Measurements from ENCODE around the gene ZC3HAV1. TPM values are rescaled to one million over a fixed set of nuclear protein-coding genes. Genes with fewer than 3 reads are reported as not detected.
"Not testable (repeated sequence)": the region's sequence is repeated elsewhere in the genome, so short reads cannot be mapped to it uniquely, and the experiment has no call there.

The ZC3HAV1 gene
- total and polyA plus RNA-seq, 9 of the 15 experiments (the other 6 are each of a cell fraction or from before 2014, with no cell fraction given), result 11.9 to 40.5 (median 23.9) TPM

DNA sequence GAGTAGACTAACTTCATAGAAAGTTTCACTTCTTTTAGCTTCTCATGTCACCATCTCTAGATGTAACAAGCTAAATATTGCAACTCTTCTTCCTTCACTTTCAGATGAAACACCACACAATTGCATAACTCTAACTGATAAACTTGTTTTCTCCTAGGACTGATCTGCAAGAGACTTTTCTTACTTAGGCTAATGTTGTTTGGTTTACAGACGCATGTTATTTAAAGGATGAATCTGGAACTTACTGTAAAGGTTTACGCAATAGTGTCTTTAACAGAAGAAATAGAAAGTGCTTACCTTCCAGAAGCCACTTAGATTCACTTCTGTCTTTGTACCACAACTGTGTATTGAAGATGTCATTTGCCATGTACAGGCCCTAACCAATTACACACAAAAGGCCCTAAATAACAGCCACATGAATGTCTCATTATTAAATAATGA, 22.1 kb upstream of the ZC3HAV1 start:
- FAIRE-seq (no peak), ATAC-seq (no peak), DNase-seq (ENCODE audit: extremely low read depth in 1 of 4, low spot score in 3 of 4) (no peak)
- intact Hi-C loops (cut with micrococcal nuclease), result loop anchor here (2.0 to 10.0 kb wide), 2 partner anchors 99 to 213 kb away; partner anchors contain the start of genes FMC1 and UBN2
- Histone ChIP-seq H3K9me1 (ENCODE audit: control insufficient read depth, insufficient read depth, low read length) (no peaks in the 10 kb centered on the region), H3K36me3 (ENCODE audit: control insufficient read depth, insufficient read depth, low read length) (no peaks in the 10 kb centered on the region), H3K4me3 (no peak overlapping the region), H3K27ac (ENCODE audit: extremely low read depth, low read depth, low read length) (no peak overlapping the region), H2AFZ (ENCODE audit: low read depth, low read length) (peak overlapping the region; percentile 6; the same call in 1 of the 2 replicates), H3K4me1 (replicated peaks in 1 of 2; ENCODE audit: control insufficient read depth in 2 of 2, insufficient read depth in 2 of 2, low read length in 2 of 2) (no peaks in the 10 kb centered on the region; a peak in 1 of 5 replicates), H3K4me2 (ENCODE audit: insufficient read depth, low read length) (no peak overlapping the region), H3K9me3 (replicated peaks; ENCODE audit: control insufficient read depth, insufficient read depth, low read depth, low read length) (no peaks in the 10 kb centered on the region), H4K20me1 (replicated peaks; ENCODE audit: control insufficient read depth, insufficient read depth, low read length) (no peaks in the 10 kb centered on the region), H3K9ac (ENCODE audit: insufficient read depth in 1 of 2, low read depth in 2 of 2, low read length in 2 of 2) (no peak overlapping the region), H3K27me3 (ENCODE audit: control insufficient read depth in 2 of 2, insufficient read depth in 2 of 2, low read length in 2 of 2) (no peaks in the 10 kb centered on the region), H3K79me2 (ENCODE audit: control insufficient read depth, insufficient read depth, low read length) (no peaks in the 10 kb centered on the region)
- BruUV-seq (replicated peaks), result no TSS peak
- in situ Hi-C loops (cut with MboI), result no loop called here
- CTCF ChIA-PET (ENCODE audit: low intra/inter-chr PET ratio), result interaction anchor here (0.6 kb wide), 1 partner anchor 949 kb away, joined by 3 read pairs; no protein-coding TSS in a partner anchor
- WGBS (ENCODE audit: insufficient coverage, low coverage, missing lambda C conversion rate), result 88% methylated on average over 2 of the region's 2 CpGs
- POLR2A ChIA-PET, result no interaction called here
- TF ChIP-seq CEBPB (tag; IDR thresholded peaks at IDR 0.05) (peak; percentile 96), CEBPG (CRISPR knock-in tag; IDR thresholded peaks at IDR 0.05) (no peak; the same call in 1 of the 2 replicates), CEBPG (tag; conservative IDR thresholded peaks at IDR 0.05 in 1 of 2, IDR thresholded peaks at IDR 0.05 in 1 of 2) (peak; percentile 81 to 89), ZNF589 (CRISPR knock-in tag; IDR thresholded peaks at IDR 0.05; ENCODE audit: low read depth) (no peak)

DNA sequence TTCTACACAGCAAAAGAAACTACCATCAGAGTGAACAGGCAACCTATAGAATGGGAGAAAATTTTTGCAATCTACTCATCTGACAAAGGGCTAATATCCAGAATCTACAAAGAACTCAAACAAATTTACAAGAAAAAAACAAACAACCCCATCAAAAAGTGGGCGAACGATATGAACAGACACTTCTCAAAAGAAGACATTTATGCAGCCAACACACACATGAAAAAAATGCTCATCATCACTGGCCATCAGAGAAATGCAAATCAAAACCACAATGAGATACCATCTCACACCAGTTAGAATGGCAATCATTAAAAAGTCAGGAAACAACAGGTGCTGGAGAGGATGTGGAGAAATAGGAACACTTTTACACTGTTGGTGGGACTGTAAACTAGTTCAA, 20.3 kb upstream of the ZC3HAV1 start:
- WGBS (ENCODE audit: insufficient coverage, low coverage, missing lambda C conversion rate), result 88% methylated on average over 2 of the region's 2 CpGs
- H3K4me1 ChIP-seq (replicated peaks in 1 of 2; ENCODE audit: control insufficient read depth in 2 of 2, insufficient read depth in 2 of 2, low read length in 2 of 2); ATAC-seq: not testable (repeated sequence)

More for the DNA sequence above, 20.3 kb upstream of the ZC3HAV1 start:
- H3K36me3 ChIP-seq (ENCODE audit: control insufficient read depth, insufficient read depth, low read length); H3K27ac ChIP-seq (ENCODE audit: extremely low read depth, low read depth, low read length); BruUV-seq (replicated peaks); H3K27me3 ChIP-seq (ENCODE audit: control insufficient read depth in 2 of 2, insufficient read depth in 2 of 2, low read length in 2 of 2); CTCF ChIA-PET (ENCODE audit: low intra/inter-chr PET ratio); POLR2A ChIA-PET; H4K20me1 ChIP-seq (replicated peaks; ENCODE audit: control insufficient read depth, insufficient read depth, low read length); H3K9ac ChIP-seq (ENCODE audit: insufficient read depth in 1 of 2, low read depth in 2 of 2, low read length in 2 of 2); FAIRE-seq; in situ Hi-C loops (cut with MboI); H2AFZ ChIP-seq (ENCODE audit: low read depth, low read length); H3K9me3 ChIP-seq (replicated peaks; ENCODE audit: control insufficient read depth, insufficient read depth, low read depth, low read length); H3K4me2 ChIP-seq (ENCODE audit: insufficient read depth, low read length); DNase-seq (ENCODE audit: extremely low read depth in 1 of 4, low spot score in 3 of 4); H3K79me2 ChIP-seq (ENCODE audit: control insufficient read depth, insufficient read depth, low read length); H3K9me1 ChIP-seq (ENCODE audit: control insufficient read depth, insufficient read depth, low read length); H3K4me3 ChIP-seq: not testable (repeated sequence)
- TF ChIP-seq, protein P1, sequence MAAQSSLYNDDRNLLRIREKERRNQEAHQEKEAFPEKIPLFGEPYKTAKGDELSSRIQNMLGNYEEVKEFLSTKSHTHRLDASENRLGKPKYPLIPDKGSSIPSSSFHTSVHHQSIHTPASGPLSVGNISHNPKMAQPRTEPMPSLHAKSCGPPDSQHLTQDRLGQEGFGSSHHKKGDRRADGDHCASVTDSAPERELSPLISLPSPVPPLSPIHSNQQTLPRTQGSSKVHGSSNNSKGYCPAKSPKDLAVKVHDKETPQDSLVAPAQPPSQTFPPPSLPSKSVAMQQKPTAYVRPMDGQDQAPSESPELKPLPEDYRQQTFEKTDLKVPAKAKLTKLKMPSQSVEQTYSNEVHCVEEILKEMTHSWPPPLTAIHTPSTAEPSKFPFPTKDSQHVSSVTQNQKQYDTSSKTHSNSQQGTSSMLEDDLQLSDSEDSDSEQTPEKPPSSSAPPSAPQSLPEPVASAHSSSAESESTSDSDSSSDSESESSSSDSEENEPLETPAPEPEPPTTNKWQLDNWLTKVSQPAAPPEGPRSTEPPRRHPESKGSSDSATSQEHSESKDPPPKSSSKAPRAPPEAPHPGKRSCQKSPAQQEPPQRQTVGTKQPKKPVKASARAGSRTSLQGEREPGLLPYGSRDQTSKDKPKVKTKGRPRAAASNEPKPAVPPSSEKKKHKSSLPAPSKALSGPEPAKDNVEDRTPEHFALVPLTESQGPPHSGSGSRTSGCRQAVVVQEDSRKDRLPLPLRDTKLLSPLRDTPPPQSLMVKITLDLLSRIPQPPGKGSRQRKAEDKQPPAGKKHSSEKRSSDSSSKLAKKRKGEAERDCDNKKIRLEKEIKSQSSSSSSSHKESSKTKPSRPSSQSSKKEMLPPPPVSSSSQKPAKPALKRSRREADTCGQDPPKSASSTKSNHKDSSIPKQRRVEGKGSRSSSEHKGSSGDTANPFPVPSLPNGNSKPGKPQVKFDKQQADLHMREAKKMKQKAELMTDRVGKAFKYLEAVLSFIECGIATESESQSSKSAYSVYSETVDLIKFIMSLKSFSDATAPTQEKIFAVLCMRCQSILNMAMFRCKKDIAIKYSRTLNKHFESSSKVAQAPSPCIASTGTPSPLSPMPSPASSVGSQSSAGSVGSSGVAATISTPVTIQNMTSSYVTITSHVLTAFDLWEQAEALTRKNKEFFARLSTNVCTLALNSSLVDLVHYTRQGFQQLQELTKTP (IDR thresholded peaks at IDR 0.05; ENCODE audit: low read depth in 1 of 2, partially characterized antibody in 2 of 2), result peak in 1 of 2 experiments; percentile 97
- intact Hi-C loops (cut with micrococcal nuclease), result loop anchor here (5.0 to 10.0 kb wide), 2 partner anchors 38 to 215 kb away; partner anchors contain the start of gene FMC1

Measured in K562 (cell line).